Measurements from ENCODE around the gene CNPY3.

DNA sequence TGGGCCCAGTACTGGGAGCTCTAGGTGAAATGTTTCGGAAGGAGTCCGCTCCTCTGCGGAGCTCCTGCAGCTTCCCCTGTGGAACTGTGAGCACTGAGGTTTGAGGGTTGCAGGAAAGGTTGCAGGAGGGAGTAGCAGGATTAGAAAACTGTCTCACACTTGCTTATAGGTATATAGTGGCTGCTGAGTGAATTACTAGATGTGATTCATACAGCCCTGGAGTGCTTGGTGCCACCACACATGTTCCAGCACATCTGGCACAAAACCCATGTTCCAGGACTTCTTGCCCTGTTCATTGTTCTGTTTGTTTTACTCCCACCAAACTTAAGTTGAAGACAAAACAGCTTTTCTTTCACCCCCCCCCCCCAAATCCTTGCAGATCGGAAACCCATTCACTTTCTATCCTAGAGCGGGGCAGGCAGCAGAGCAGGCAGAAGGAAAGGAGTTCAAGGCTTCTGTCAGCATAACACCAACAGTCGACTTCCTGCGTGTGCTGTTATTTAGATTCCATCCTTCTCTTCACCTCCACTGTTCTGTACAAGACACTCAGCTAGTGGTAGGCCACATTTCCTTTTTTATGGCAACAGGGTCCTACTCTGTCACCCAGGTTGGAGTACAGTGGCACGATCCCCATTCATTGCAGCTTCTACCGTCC, 50.4 kb downstream of the CNPY3 start:
- TF ChIP-seq POLR2A (IDR thresholded peaks at IDR 0.05; ENCODE audit: low read depth, low read length) (no peak), POLR2AphosphoS5 (IDR thresholded peaks at IDR 0.05; ENCODE audit: low read depth, low read length) (no peak)
